GM12865 (cell line): ENCODE data around the gene TIGD4.

Experiments used
- DNase-seq: peaks from one replicate; pipeline ENCODE4 v3.0.0; 2010; ENCODE audit warnings: low read depth
- H3K4me3 ChIP-seq: 2 replicates; pipeline ENCODE4 v1.5.1; 2011; ENCODE audit warnings: mild to moderate bottlenecking, low read depth, low read length, control low read depth
- CTCF ChIP-seq: IDR thresholded peaks from 2 replicates; pipeline ENCODE4 v1.5.1; 2011; ENCODE audit warnings: low read length, control low read depth, low read depth, inconsistent platforms; ENCODE audit not compliant: insufficient read depth; ENCODE audit errors: missing control alignments

The TIGD4 gene

GRCh38 chr4:152785639-152786615 lies 6.4 kb upstream of the TIGD4 start:
- no peak for DNase-seq
- H3K4me3 ChIP-seq: no peak overlapping the region
- no peak for TF ChIP-seq CTCF

- no peak overlapping the region for H3K4me3 ChIP-seq
- DNase-seq: no peak
- TF ChIP-seq CTCF: no peak
These were observed 5.2 kb upstream of the TIGD4 start for GRCh38 chr4:152784490-152785350.

GRCh38 chr4:152780267-152780778 lies 793 bp upstream of the TIGD4 start:
- TF ChIP-seq CTCF: no peak
- DNase-seq: no peak

GRCh38 chr4:152778656-152779512 lies 646 bp downstream of the TIGD4 start:
- no peak for TF ChIP-seq CTCF
- H3K4me3 ChIP-seq: peak overlapping the region; percentile 67
- DNase-seq: peak; percentile 55

More at GRCh38 chr4:152780267-152780778, 793 bp upstream of the TIGD4 start:
- peak overlapping the region; percentile 67 for H3K4me3 ChIP-seq

- no peak for TF ChIP-seq CTCF
- no peak overlapping the region for H3K4me3 ChIP-seq
- DNase-seq: no peak
These were observed 2.0 kb downstream of the TIGD4 start for GRCh38 chr4:152777488-152777887.

- no peak for TF ChIP-seq CTCF
- no peak overlapping the region for H3K4me3 ChIP-seq
- DNase-seq: no peak
These were observed 3.2 kb downstream of the TIGD4 start for GRCh38 chr4:152776352-152776751.
